ENCODE data around the gene OLFM3. TPM values are rescaled to one million over a fixed set of nuclear protein-coding genes. Genes with fewer than 3 reads are reported as not detected.
A peak's percentile ranks its signal among the peaks of the same experiment; 100 is the strongest.

The OLFM3 gene
- total RNA-seq, 2 experiments from 2014 or later: not detected

DNA sequence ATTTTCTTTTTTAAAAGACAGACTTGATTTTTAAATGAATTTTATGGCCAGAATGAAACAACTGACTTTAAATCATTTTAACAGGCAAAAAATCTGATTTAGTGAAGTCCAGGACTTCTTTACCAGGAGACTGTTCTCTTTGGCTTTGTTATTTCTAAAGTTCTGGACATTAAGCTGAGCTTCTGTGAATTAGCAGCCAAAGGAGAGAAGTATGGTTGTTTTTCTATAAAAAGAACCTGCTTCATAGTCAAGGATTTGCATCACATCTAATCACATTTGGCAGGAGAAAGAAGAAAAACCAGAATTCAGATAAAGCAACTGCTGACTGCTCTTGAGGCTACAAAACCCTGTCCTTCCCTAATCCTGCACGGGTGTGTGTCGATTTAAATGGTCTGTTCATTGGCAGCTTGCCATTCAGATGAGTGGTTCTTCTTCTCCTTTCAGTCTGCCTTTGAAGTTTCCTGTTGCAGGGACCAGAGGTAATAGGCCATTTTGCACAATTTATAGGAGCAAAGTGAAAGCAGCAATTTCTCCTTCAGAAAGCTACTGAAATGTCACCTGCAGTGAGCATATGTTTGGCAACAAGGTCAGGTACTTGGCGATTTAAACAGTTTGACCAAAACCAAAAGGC is 215.4 kb downstream of the OLFM3 start:
- Histone ChIP-seq H3K9me3 (ENCODE audit: control insufficient read depth in 1 of 2, insufficient read depth in 1 of 2, low read length in 2 of 2) (no peaks in the 10 kb centered on the region), H3K27me3 (ENCODE audit: control insufficient read depth in 1 of 2, insufficient read depth in 2 of 2, low read length in 2 of 2) (no peaks in the 10 kb centered on the region), H3K4me3 (ENCODE audit: low read length) (no peak overlapping the region), H3K36me3 (ENCODE audit: insufficient read depth, low read length) (no peaks in the 10 kb centered on the region), H3K4me1 (ENCODE audit: insufficient read depth, low read length) (no peaks in the 10 kb centered on the region), H3K27ac (ENCODE audit: low read depth in 1 of 2, low read length in 2 of 2) (no peak overlapping the region)
- DNase-seq (no peak), ATAC-seq (ENCODE audit: poor library complexity) (no peak)
- Mint-ChIP-seq H3K27ac (no peak overlapping the region), H3K36me3 (ENCODE audit: low read depth) (no peaks in the 10 kb centered on the region), H3K4me3 (no peak overlapping the region), H3K27me3 (no peaks in the 10 kb centered on the region), H3K9me3 (peaks cover 2% of the 10 kb centered on the region), H3K4me1 (ENCODE audit: low read depth) (no peaks in the 10 kb centered on the region)
- no peak for TF ChIP-seq CTCF (IDR thresholded peaks at IDR 0.05)
- ChIA-PET POLR2A (no interaction called here), CTCF (no interaction called here)
- intact Hi-C loops (cut with DNase I, micrococcal nuclease): no loop called here

GRCh38 chr1:101769520-101769919 is 227.2 kb downstream of the OLFM3 start:
- H3K9me3 Mint-ChIP-seq: no peaks in the 10 kb centered on the region
- CTCF ChIA-PET: no interaction called here
- no peak overlapping the region for H3K27ac Mint-ChIP-seq
- no peaks in the 10 kb centered on the region for H3K36me3 Mint-ChIP-seq (ENCODE audit: low read depth)
- ATAC-seq (ENCODE audit: poor library complexity) (no peak), DNase-seq (peak in 2 of 14 experiments; percentile 1 to 2)
- Histone ChIP-seq H3K27ac (ENCODE audit: low read depth in 1 of 2, low read length in 2 of 2) (no peak overlapping the region), H3K4me3 (ENCODE audit: low read length) (no peak overlapping the region), H3K36me3 (ENCODE audit: insufficient read depth, low read length) (no peaks in the 10 kb centered on the region), H3K27me3 (ENCODE audit: control insufficient read depth in 1 of 2, insufficient read depth in 2 of 2, low read length in 2 of 2) (no peaks in the 10 kb centered on the region), H3K4me1 (ENCODE audit: insufficient read depth, low read length) (no peaks in the 10 kb centered on the region), H3K9me3 (ENCODE audit: control insufficient read depth in 1 of 2, insufficient read depth in 1 of 2, low read length in 2 of 2) (no peaks in the 10 kb centered on the region)
- no peaks in the 10 kb centered on the region for H3K4me1 Mint-ChIP-seq (ENCODE audit: low read depth)
- TF ChIP-seq CTCF (IDR thresholded peaks at IDR 0.05): no peak
- H3K4me3 Mint-ChIP-seq: no peak overlapping the region
- intact Hi-C loops (cut with DNase I, micrococcal nuclease): loop anchor here in 1 of 2 experiments (10.0 kb wide), 1 partner anchor 1745 kb away; no protein-coding TSS in a partner anchor
- H3K27me3 Mint-ChIP-seq: peaks cover 19% of the 10 kb centered on the region
- POLR2A ChIA-PET: no interaction called here

GRCh38 chr1:101757985-101758384 is 238.7 kb downstream of the OLFM3 start:
- H3K4me3 Mint-ChIP-seq: no peak overlapping the region
- no peak overlapping the region for H3K4me3 ChIP-seq (ENCODE audit: low read length)
- DNase-seq (no peak), ATAC-seq (ENCODE audit: poor library complexity) (no peak)
- no peak overlapping the region for H3K27ac Mint-ChIP-seq
- no peaks in the 10 kb centered on the region for H3K36me3 ChIP-seq (ENCODE audit: insufficient read depth, low read length)
- TF ChIP-seq CTCF (IDR thresholded peaks at IDR 0.05): no peak
- POLR2A ChIA-PET: no interaction called here
- H3K27me3 Mint-ChIP-seq: no peaks in the 10 kb centered on the region
- no peaks in the 10 kb centered on the region for H3K4me1 ChIP-seq (ENCODE audit: insufficient read depth, low read length)
- H3K27ac ChIP-seq (ENCODE audit: low read depth in 1 of 2, low read length in 2 of 2): no peak overlapping the region
- H3K27me3 ChIP-seq (ENCODE audit: control insufficient read depth in 1 of 2, insufficient read depth in 2 of 2, low read length in 2 of 2): no peaks in the 10 kb centered on the region
- CTCF ChIA-PET: no interaction called here
- H3K4me1 Mint-ChIP-seq (ENCODE audit: low read depth): no peaks in the 10 kb centered on the region
- peaks cover 0 to 3% of the 10 kb centered on the region in 2 experiments for H3K9me3 ChIP-seq (ENCODE audit: control insufficient read depth in 1 of 2, insufficient read depth in 1 of 2, low read length in 2 of 2)
- intact Hi-C loops (cut with DNase I, micrococcal nuclease): no loop called here
- no peaks in the 10 kb centered on the region for H3K36me3 Mint-ChIP-seq (ENCODE audit: low read depth)
- H3K9me3 Mint-ChIP-seq: no peaks in the 10 kb centered on the region
